Hematopoietic multipotent progenitor cell (in vitro differentiated cells): ENCODE data around the gene MTCL1. TPM values are rescaled to one million over a fixed set of nuclear protein-coding genes. Genes with fewer than 3 reads are reported as not detected.
A peak's percentile ranks its signal among the peaks of the same experiment; 100 is the strongest.

ENCODE experiments used
- DNase-seq, 3 donors: peaks; one replicate each; pipeline ENCODE4 v3.0.0-alpha.2; 2011 to 2015; ENCODE audit warnings: low read depth in 2 of 3, low spot score in 2 of 3
- total RNA-seq: library from RNA; depleted of rRNA; stranded (reverse); fragments of >200 nt; gene quantifications from one replicate; pipeline ENCODE4 v1.2.3, GENCODE V29; 2012

MTCL1 gene
- total RNA-seq, 1 donor, result 1.9 TPM

DNA sequence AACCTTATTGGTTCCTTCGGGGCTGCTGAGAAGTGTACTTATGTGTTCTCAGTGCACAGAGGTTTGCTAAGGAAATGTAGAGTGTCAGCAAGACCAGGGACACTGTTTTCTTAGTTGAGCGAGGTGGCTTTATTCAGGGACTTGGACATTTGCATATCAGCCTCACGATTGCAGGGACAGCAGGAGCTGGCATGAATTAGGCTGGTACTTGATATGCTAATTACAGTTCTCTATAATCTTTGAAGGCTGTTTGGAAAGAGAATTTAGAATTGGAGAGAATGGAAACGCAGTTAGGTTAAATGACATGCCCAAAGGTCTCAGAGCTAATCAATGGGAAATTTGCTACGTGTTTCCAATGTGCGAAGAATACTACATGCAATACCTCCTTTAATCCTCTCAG is 18.7 kb upstream of the MTCL1 start:
- no peak for DNase-seq

DNA sequence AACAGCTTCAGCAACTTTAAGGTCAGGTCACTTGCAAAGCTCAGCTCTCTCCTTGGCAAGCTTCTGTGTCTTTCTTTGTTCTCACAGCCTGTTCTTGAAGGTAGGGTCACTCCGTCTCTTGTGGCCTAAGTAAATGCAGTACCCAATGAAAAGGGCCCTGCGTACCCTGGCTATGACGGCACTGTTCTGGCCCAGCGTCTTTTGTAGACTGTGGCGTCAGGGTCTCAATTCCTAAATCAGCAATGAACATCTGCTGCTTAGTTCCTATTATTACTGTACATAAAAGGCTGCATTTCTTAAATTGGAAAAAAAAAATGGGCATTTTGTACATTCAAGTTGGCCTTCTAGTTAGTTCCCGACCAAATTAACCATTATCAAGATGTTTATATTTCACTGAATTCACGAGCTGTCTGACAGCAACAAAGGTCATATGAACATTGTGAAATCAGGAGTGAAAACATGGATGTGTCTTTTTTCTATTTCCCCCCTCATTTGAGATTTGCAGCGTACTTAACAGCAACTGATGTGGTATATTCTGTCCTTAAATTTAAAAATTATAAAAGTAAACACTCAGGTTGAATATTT is 17.0 kb upstream of the MTCL1 start:
- DNase-seq, result no peak

DNA sequence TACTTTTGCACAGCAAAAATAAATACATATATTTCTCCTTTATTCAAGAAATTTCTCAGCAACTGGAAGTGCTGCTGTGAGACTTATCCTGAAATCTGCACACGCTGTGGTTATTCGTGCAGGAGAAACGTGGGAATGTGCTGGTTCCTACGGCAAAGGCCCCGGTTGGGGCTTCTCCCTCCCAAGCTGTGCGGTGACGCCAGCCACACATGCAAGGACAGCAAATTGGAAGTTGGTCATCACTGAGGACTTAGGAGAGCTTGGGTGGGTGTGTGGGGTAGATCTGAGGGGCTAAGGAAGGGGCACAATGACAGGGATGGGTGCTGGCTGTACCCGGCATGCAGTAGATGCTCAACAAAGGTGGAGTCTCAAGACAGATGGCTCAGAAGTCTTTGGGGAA is 16.5 kb upstream of the MTCL1 start:
- DNase-seq, result no peak

DNA sequence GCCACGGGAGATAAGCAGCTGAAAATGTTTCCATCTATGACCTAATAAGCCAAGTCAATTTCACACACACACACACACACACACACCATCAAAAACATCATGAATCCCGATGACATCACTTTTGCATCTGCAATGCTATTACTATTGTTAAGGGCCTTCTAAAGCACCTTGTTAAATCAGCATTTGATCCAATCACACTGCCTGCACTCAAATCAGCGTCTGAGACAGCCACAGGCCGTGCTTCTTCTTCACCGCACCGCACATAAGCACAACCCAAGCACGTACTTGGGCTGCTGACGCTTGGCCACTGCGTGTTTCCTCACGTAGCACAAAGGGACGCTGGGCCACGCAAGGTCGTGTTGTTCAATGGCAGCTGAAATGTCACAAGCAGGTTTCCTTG is 15.8 kb upstream of the MTCL1 start:
- DNase-seq, result no peak

DNA sequence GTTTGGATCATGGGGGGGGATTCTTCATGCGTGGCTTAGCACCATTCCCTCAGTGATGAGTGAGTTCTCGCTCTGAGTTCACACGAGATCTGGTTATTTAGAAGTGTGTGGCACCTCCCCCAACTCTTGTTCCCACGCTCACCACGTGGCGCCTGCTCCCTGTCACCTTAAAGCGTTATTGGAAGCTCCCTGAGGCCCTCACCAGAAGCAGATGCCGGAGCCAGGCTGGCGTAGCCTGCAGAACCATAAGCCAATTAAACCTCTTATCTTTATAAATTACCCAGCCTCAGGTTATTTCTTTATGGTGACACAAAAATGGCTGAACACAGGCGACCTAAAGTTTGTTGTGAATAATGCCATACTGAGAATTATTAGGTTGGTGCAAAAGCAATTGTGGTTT is 10.5 kb upstream of the MTCL1 start:
- no peak for DNase-seq

DNA sequence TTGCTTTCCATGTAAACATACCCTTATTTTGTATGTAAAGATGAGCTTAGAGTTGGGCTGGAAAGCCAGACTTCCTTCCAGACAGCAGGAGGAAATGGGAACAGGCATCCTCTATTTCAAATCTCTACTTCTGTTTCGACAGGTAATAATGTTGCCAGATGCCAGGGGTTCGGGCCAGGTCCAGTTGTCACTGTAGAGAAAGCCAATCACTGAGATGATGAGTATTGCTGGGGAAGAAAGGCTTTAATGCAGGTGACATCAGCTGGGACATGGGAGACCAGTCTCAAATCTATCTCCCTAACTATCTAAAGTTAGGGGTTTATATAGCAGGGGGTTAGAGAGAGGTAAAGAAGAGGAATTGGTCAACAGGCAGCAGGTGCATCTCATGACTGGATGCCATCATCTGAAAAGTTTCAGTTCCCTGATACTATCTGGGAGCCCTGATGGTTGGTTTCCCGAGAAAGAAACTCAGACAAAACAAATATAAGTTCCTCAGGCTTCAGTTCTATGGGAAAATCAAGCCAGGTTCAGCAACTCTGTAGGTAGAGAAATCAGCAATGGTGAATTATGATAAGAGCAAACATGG is 9.3 kb upstream of the MTCL1 start:
- no peak for DNase-seq

DNA sequence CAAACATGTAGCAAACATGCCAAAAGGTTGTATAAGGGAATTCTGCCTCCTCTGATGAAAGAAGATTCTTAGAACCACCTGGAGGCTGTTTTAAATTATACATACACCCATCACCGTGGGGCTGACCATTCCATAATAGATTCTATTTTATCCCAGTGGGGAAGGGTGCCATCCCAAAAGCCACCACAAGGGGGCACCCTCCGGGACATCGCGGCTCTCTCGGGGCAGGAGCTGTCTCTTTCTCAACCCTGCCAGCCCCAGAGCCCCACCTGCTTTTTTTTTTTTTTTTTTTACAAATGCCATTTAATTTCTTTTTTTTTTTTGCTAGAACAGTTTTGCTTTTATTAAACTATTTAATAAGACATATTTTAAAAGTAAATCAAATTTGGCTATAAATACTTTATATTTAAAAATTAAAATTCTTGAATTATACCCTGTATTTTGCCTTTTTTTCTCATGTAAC is 8.6 kb upstream of the MTCL1 start:
- peak; percentile 41 to 69 (median 58) for DNase-seq

DNA sequence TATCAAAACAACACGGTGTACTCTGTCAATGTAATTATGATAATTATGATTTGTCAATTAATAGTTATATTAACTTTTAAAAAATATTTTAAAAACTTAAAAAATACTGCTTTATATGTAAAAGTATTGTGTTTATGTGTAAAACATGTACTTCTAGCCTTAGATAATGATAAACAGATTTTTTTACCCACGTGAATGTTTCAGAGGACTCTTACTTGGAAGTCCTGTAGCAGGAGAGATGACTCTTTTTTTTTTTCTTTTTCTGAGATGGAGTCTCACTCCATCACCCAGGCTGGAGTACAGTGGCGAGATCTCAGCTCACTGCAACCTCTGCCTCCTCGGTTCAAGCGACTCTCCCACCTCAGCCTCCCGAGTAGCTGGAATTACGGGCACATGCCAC is 6.2 kb upstream of the MTCL1 start:
- DNase-seq, result no peak

DNA sequence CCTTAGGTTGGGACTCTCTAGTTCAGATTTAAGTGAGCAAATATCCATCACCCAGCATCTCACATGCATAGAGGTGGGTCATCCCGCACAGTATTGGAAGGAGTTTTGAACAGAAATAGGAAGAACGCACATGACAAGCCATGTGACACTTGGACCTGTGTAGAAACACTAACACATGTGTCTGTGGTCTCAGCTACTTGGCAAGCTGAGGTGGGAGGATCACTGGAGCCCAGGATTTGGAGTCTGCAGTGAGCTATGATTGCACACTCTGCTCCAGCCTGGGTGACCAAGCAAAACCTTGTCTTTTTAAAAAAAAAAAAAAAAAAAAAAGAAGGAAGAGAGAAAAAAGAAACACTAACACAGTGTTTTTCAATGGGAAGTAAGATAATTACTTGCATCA is 5.4 kb upstream of the MTCL1 start:
- DNase-seq, result no peak

DNA sequence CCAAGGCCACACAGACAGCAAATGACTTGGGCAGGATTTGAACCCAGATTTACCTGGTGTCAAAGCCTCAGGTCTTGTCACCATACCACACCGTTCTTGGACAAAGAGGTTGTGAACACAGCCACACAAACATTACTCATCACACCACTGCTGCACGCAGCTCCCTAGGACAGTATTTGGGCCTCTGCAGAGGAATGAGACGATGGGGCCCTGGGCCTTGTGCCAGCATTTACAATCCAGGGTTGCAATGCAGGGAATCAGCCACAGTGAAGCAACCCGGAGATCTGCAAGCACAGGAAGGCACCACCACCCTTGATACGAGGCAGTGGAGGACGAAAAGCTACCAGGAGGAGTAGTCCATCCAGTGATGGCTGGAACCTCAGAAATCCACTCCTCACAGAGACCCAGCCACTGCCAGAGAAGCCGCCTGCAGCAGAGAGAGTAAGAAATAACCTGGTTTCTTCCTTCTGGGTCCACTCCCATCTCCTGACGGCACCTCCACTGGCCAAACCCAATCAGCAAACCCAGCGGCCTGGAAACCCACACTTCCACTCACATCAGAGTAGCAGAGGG is 3.7 kb upstream of the MTCL1 start:
- no peak for DNase-seq

DNA sequence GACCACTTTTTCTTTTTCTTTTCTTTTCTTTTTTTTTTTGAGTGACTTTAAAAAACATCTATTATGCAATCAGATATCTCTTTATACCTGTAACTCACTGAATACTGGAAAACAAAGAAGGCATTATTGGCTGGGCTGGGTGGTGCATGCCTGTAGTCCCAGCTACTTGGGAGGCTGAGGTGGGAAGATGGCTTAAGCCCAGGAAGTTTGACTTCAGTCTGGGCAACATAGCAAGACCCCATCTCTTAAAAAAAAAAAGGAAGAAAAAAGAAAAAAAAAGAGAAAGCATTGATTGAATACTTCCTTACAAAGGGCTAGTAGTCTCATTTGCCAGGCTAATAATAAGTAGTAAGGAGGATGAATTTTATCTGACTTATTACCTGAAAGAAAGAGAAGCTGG is 2.7 kb upstream of the MTCL1 start:
- DNase-seq, result no peak

DNA sequence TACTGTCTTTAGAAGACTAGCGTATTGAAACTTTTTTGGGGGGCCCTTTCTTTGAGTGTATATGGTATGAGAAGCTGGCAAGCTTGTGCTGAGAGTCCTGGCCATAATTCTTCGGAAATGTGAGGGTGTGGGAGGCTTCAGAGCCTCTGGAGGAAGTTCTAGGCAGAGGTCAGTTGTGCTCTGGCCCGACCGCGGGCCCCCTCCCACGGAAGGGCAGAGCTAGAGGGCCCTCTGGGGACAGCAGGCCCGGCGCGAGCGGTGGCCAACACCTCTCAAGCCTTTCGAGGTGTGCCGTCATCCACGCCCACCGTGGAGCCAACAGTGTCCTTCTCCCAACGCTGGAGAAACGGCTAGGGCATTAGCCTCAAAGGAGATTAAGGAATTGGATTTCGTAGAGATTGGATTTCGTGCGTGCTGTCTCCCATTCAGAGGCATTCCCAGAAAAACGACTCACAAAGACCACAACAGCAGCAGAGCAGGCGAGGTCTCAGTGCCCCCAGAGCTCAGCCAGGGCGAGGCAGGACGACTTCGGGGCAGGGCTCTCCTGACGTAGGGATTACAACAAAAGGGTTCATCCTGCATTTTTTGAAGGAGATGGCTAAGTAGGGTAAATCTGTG is 2.2 kb upstream of the MTCL1 start:
- DNase-seq, result no peak

DNA sequence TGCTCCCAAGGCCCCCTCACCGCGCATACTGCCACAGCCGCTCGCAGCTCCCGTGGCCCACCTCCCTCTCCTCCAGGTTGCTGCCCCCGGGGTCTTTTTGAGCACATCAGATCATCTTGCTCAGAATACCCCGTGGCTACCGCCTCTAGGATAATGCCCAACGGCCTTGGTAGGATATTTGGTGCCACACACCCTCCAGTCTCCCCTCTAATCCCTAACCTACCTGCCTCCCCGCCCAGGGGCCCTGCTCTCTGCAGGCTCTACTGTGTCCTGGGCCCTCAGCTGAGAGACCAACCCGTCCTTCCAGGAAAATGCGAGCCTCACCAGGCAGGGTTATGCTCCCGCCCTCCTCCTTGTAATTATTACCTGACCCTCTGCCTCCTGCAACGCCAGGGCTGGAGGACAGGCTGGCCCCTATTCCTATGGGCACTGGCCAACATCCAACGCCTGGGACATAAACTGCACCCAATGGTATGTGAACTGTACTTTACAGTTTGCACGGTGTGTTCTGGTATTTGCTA is 1.5 kb upstream of the MTCL1 start:
- DNase-seq, result no peak

DNA sequence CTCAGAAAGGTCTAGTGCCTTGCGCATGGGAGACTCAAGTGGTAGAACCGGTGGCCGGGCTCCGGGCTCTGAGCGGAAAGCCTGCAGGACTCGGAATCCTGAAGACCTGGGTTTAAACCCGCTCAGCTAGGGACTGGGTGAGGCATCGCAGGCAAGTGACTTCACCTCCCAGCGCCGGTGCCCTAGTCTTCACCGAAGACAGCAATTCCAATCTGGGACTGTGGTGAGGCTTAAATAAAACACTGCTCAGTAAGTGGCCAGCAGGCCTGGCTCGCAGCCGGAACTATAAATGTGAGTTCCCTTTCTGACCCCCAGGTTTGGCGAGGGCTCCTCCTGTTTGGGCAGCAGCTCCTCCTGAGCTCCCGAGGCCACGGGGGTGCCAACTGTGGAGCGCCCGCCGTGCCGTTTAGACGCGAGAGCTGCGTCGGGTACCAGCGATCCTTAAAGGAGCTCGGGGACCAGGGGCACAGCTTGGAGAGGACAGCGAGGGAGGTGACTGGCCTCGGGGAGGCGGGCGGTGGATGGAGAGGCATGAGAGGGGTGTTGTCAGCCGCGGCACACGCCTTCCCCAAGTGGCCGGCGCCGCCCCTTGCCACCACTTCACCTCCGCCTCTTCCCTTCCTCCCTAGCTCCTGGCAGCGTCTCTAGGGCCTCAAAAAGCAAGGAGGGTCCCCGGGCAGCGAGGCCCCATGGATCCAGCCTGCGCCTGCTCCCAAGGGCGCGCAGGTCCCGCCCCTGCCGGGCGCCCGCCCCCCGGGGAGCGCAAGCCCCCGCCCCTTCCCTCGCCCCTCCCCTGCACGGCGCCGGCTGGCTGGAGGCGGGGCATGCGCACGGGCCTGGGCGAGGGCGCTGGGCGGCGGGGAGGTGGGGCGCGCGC is 757 bp upstream of the MTCL1 start:
- DNase-seq, result peak; percentile 45 to 84 (median 81)

DNA sequence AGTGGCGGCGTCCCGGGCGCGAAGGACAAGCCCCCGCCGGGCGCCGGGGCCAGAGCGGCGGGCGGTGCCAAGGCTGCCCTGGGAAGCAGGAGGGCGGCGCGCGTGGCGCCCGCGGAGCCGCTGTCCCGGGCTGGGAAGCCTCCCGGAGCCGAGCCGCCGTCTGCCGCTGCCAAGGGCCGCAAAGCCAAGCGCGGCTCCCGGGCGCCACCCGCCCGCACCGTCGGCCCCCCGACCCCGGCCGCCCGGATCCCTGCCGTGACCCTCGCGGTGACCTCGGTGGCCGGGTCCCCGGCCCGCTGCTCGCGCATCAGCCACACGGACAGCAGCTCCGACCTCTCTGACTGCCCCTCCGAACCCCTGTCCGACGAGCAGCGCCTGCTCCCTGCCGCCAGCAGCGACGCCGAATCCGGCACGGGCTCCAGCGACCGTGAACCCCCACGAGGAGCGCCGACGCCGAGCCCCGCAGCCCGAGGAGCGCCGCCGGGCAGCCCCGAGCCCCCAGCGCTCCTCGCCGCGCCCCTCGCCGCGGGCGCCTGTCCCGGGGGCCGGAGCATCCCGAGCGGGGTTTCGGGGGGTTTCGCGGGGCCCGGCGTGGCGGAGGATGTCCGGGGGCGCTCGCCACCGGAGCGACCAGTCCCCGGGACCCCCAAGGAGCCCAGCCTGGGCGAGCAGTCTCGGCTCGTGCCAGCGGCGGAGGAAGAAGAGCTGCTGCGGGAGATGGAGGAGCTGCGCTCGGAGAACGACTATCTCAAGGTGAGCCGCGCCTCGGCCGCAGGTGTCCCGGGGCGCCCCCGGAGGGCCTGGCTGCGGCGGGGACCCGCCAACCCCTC is 820 bp downstream of the MTCL1 start:
- peak in 2 of 3 donors; percentile 7 to 18 for DNase-seq

DNA sequence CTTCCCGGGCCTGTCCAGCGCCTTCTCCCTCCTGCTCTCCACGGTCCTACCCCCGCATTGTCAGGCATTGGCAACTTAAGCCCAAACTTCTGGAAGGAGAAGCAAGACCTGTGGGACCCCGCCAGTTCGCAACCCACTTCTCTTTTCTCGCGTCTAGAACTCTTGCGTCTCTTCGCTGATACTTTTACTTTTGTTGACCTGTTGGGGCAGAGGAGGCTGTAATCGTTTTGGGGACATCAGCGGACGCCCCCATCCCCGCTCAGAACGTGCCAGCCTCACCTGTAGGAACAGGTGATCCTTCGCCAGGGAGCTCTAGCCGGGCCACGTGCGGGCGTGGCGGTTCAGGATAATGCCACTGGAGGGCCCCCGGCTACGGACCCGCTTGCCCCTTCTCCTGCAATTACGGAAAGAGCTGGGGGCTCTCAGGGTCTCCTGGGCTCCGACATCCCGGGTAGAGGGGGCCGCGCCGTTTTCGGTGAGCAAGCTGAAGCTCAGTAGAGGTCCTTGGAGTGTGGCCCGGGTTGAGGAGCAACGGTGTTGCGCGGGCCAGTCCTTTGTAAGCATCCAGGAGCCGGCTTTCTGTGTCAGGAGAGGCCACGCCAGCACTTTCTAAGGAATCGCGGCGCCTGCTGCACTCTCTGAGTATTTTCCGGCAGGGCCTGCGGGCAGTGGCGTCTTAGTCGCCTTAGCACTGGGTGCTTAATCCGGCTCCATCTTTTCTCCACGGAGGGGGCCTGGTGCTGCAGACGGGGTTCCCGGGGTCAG is 1.6 kb downstream of the MTCL1 start:
- peak in 2 of 3 donors; percentile 34 to 57 for DNase-seq

DNA sequence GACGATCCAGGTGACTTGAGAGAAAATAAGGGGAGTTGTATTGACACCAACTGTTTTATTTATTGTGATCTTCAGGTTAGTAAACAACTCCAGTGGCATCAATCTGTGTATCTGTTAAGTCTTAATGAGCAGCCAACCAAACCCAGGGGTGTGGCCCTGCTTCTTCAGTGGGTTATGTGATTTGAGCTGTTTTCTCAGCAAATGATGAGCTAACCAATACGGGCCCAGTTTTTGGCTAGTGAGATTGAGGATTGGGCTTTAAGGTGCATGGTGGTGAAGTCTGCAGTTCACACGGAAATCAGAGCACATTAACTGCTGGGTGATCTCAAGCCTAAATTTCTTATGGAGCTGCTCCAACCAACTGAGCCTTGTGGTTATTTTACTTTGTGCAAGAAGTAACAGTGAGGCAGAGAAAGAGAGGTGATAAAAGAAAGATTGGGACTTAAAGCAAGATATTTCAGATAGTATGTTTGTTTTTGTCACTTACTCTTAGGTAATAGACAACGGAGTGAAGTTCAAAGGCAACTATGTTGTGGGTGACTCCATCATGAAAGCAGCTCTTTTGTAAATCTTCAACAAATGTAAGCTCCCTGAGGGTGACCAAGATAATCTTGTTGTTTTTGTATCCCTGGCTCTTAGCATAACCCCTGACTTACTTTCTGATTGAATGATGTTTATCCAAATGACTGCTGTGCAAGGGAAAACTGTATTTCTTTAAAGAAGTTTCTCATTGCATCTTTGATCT is 2.4 kb downstream of the MTCL1 start:
- no peak for DNase-seq

DNA sequence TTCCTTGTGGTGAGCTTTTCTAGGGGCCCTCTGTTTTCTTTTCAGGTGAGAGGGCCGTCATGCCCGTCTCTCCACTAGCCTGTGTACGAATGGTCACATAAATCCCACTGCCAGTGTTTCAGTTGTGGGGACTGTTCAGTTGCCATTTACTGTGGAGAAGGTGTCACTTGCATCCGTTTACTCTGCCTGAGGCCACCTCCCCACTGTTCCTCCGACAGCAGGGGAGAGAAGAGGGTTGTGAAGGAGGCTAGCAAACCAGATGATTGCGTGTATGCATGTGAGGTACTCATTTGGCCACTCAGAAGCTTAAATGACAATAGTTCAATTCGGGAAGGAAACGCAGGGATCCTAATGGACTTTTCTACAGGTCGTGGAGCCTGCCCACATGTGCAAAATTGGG is 3.3 kb downstream of the MTCL1 start:
- no peak for DNase-seq
